Suprapubic skin (tissue), 4 donors: Measurements from ENCODE around the gene SORCS2. TPM values are rescaled to one million over a fixed set of nuclear protein-coding genes. Genes with fewer than 3 reads are reported as not detected.
A peak's percentile ranks its signal among the peaks of the same experiment; 100 is the strongest.

Source experiments
- DNase-seq, 2 donors: peaks; one replicate each; pipeline ENCODE4 v3.0.0-alpha.2; 2019; ENCODE audit warnings: low spot score in 2 of 2
- H3K27ac ChIP-seq: fragments of 200-600 bp; sonication (generic); one replicate; pipeline ENCODE4 v1.5.1; 2019
- H3K27me3 ChIP-seq: fragments of 200-600 bp; sonication (generic); one replicate; pipeline ENCODE4 v1.5.1; 2019
- H3K36me3 ChIP-seq: fragments of 200-600 bp; sonication (generic); one replicate; pipeline ENCODE4 v1.5.1; 2019
- H3K4me1 ChIP-seq: fragments of 200-600 bp; sonication (generic); one replicate; pipeline ENCODE4 v1.5.1; 2019
- H3K4me3 ChIP-seq: fragments of 200-600 bp; sonication (generic); one replicate; pipeline ENCODE4 v1.5.1; 2019; ENCODE audit warnings: mild to moderate bottlenecking
- H3K9me3 ChIP-seq: fragments of 200-600 bp; sonication (generic); one replicate; pipeline ENCODE4 v1.5.1; 2019
- CTCF ChIP-seq, 2 donors: fragments of 200-600 bp in 1 of 2; fragments of 450-650 bp in 1 of 2; sonication (generic) in 1 of 2; IDR thresholded peaks; one replicate each; pipeline ENCODE4 v1.5.1; 2016 to 2019; ENCODE audit warnings: antibody characterized with exemption in 2 of 2, mild to moderate bottlenecking in 1 of 2, moderate library complexity in 1 of 2
- EP300 ChIP-seq: sonication (generic); formaldehyde crosslinking; IDR thresholded peaks from one replicate; pipeline ENCODE4 v1.6.1; 2017; ENCODE audit warnings: antibody characterized with exemption
- POLR2A ChIP-seq, 2 donors: fragments of 450-650 bp; IDR thresholded peaks; one replicate each; pipeline ENCODE4 v1.6.1; 2017; ENCODE audit warnings: antibody characterized with exemption in 2 of 2, mild to moderate bottlenecking in 2 of 2, moderate library complexity in 2 of 2
- POLR2AphosphoS5 ChIP-seq, 3 donors: sonication (generic); formaldehyde crosslinking; IDR thresholded peaks; one replicate each; pipeline ENCODE4 v1.6.1; 2017; ENCODE audit warnings: antibody characterized with exemption in 3 of 3
- WGBS: methylation state at CpG from one replicate; pipeline ENCODE4 v1.1.5; 2018; 5-methylcytosine and 5-hydroxymethylcytosine counted together
- total RNA-seq, 4 donors: library from RNA; depleted of rRNA; stranded (reverse); fragments of >200 nt; gene quantifications; one replicate each; pipeline ENCODE4 v1.1.0, GENCODE V29; 2016

Gene SORCS2
- total RNA-seq, 4 donors from 2014 or later = 0.94 to 4.6 (median 1.3) TPM

- no peak overlapping the region for H3K4me3 ChIP-seq
- H3K4me1 ChIP-seq = no peaks in the 10 kb centered on the region
- no peaks in the 10 kb centered on the region for H3K27me3 ChIP-seq
- no peaks in the 10 kb centered on the region for H3K36me3 ChIP-seq
- no peak overlapping the region for H3K27ac ChIP-seq
- WGBS = 94% methylated on average over 9 of the region's 9 CpGs
- no peaks in the 10 kb centered on the region for H3K9me3 ChIP-seq
- no peak for DNase-seq
- TF ChIP-seq EP300 (no peak), CTCF (IDR thresholded peaks at IDR 0.05) (no peak), POLR2A (IDR thresholded peaks at IDR 0.05) (no peak), POLR2AphosphoS5 (IDR thresholded peaks at IDR 0.05) (no peak)
Measured at GRCh38 chr4:7422898-7423180, 230.5 kb downstream of the SORCS2 start.

GRCh38 chr4:7423391-7423790, 231.1 kb downstream of the SORCS2 start:
- 71% methylated on average over 1 of the region's 5 CpGs for WGBS
- no peaks in the 10 kb centered on the region for H3K27me3 ChIP-seq

GRCh38 chr4:7423801-7424552, 231.6 kb downstream of the SORCS2 start:
- Histone ChIP-seq H3K9me3 (no peaks in the 10 kb centered on the region), H3K4me3 (no peak overlapping the region), H3K27ac (no peak overlapping the region), H3K36me3 (no peaks in the 10 kb centered on the region), H3K4me1 (no peaks in the 10 kb centered on the region), H3K27me3 (no peaks in the 10 kb centered on the region)
- DNase-seq = peak; percentile 46 to 67
- 53% methylated on average over 8 of the region's 17 CpGs for WGBS
- no peak for TF ChIP-seq CTCF (IDR thresholded peaks at IDR 0.05)
- no peak for TF ChIP-seq POLR2AphosphoS5 (IDR thresholded peaks at IDR 0.05)
- TF ChIP-seq EP300 = no peak
- TF ChIP-seq POLR2A (IDR thresholded peaks at IDR 0.05) = no peak

More at GRCh38 chr4:7423391-7423790, 231.1 kb downstream of the SORCS2 start:
- Histone ChIP-seq H3K4me3 (no peak overlapping the region), H3K27ac (no peak overlapping the region), H3K36me3 (no peaks in the 10 kb centered on the region), H3K9me3 (no peaks in the 10 kb centered on the region), H3K4me1 (no peaks in the 10 kb centered on the region)
- no peak for TF ChIP-seq POLR2AphosphoS5 (IDR thresholded peaks at IDR 0.05)
- TF ChIP-seq CTCF (IDR thresholded peaks at IDR 0.05) = no peak
- no peak for TF ChIP-seq EP300
- no peak for TF ChIP-seq POLR2A (IDR thresholded peaks at IDR 0.05)
- peak; percentile 32 to 49 for DNase-seq

GRCh38 chr4:7424553-7425111, 232.3 kb downstream of the SORCS2 start:
- 100% methylated on average over 1 of the region's 18 CpGs for WGBS
- Histone ChIP-seq H3K4me3 (no peak overlapping the region), H3K27ac (no peak overlapping the region)

More at GRCh38 chr4:7424553-7425111, 232.3 kb downstream of the SORCS2 start:
- DNase-seq = peak; percentile 44 to 61
- H3K4me1 ChIP-seq = no peaks in the 10 kb centered on the region
- TF ChIP-seq POLR2A (IDR thresholded peaks at IDR 0.05) (no peak), CTCF (IDR thresholded peaks at IDR 0.05) (no peak), EP300 (no peak), POLR2AphosphoS5 (IDR thresholded peaks at IDR 0.05) (no peak)
- H3K27me3 ChIP-seq = no peaks in the 10 kb centered on the region
- H3K9me3 ChIP-seq = no peaks in the 10 kb centered on the region
- H3K36me3 ChIP-seq = no peaks in the 10 kb centered on the region
